Liver (tissue), 9 donors: ENCODE measurements around the gene EHBP1. TPM values are rescaled to one million over a fixed set of nuclear protein-coding genes. Genes with fewer than 3 reads are reported as not detected.
A peak's percentile ranks its signal among the peaks of the same experiment; 100 is the strongest.

Experiments used
- DNase-seq: peaks from one replicate; pipeline ENCODE4 v3.0.0-alpha.2; 2017; ENCODE audit warnings: low spot score
- H3K27ac ChIP-seq, 2 donors: one replicate each; pipeline ENCODE4 v1.7.0; 2013; ENCODE audit warnings: inconsistent platforms in 2 of 2, low read length in 2 of 2, control low read depth in 1 of 2, low read depth in 1 of 2, mild to moderate bottlenecking in 1 of 2
- H3K27me3 ChIP-seq, 4 donors: one replicate each; pipeline versions ENCODE4 v1.6.1 to v1.7.0; 2013; ENCODE audit warnings: low read length in 3 of 4, inconsistent platforms in 1 of 4, mild to moderate bottlenecking in 1 of 4, moderate library complexity in 1 of 4; ENCODE audit not compliant: control insufficient read depth in 4 of 4, insufficient read depth in 4 of 4
- H3K36me3 ChIP-seq, 4 donors: one replicate each; pipeline versions ENCODE4 v1.6.1 to v1.7.0; 2013; ENCODE audit warnings: low read length in 3 of 4, mild to moderate bottlenecking in 3 of 4, low read depth in 1 of 4, moderate library complexity in 1 of 4; ENCODE audit not compliant: control insufficient read depth in 4 of 4, insufficient read depth in 3 of 4
- H3K4me1 ChIP-seq, 4 donors: one replicate each; pipeline versions ENCODE4 v1.6.1 to v1.7.0; 2013; ENCODE audit warnings: low read length in 3 of 4, mild to moderate bottlenecking in 3 of 4, moderate library complexity in 1 of 4; ENCODE audit not compliant: control insufficient read depth in 4 of 4, insufficient read depth in 4 of 4
- H3K4me3 ChIP-seq, 3 donors: one replicate each; pipeline versions ENCODE4 v1.6.1 to v1.7.0; 2013; ENCODE audit warnings: low read length in 3 of 3, control low read depth in 1 of 3, low read depth in 1 of 3, mild to moderate bottlenecking in 1 of 3
- H3K9ac ChIP-seq, 2 donors: one replicate each; pipeline ENCODE4 v1.7.0; 2013; ENCODE audit warnings: low read length in 2 of 2, mild to moderate bottlenecking in 2 of 2, moderate library complexity in 2 of 2, control low read depth in 1 of 2, low read depth in 1 of 2
- H3K9me3 ChIP-seq, 4 donors: one replicate each; pipeline versions ENCODE4 v1.6.1 to v1.7.0; 2013; ENCODE audit warnings: low read length in 3 of 4; ENCODE audit not compliant: control insufficient read depth in 4 of 4
- ATF3 ChIP-seq: IDR thresholded peaks from 2 replicates; pipeline ENCODE4 v1.6.1; 2016; ENCODE audit warnings: antibody characterized with exemption
- CTCF ChIP-seq: fragments of 150-350 bp; IDR thresholded peaks from 2 replicates; pipeline ENCODE4 v1.5.1; 2017; ENCODE audit warnings: improper control_type of control experiment, low read depth, low read length; ENCODE audit not compliant: missing input control
- EGR1 ChIP-seq, 2 donors: IDR thresholded peaks; 2 replicates each; pipeline ENCODE4 v1.6.1; 2016 to 2018; ENCODE audit warnings: antibody characterized with exemption in 2 of 2, low read depth in 2 of 2
- FOXA1 ChIP-seq: IDR thresholded peaks from 2 replicates; pipeline ENCODE4 v1.6.1; 2016; ENCODE audit warnings: antibody characterized with exemption
- FOXA2 ChIP-seq: IDR thresholded peaks from 2 replicates; pipeline ENCODE4 v1.6.1; 2016; ENCODE audit warnings: antibody characterized with exemption
- GABPA ChIP-seq, 2 donors: IDR thresholded peaks in 1 of 2; conservative IDR thresholded peaks in 1 of 2; 2 replicates each; pipeline ENCODE4 v1.6.1; 2016; ENCODE audit warnings: antibody characterized with exemption in 2 of 2, mild to moderate bottlenecking in 1 of 2, moderate library complexity in 1 of 2
- HNF4A ChIP-seq, 2 donors: conservative IDR thresholded peaks; 2 replicates each; pipeline ENCODE4 v1.6.1; 2016; ENCODE audit warnings: antibody characterized with exemption in 2 of 2, mild to moderate bottlenecking in 2 of 2
- HNF4G ChIP-seq: IDR thresholded peaks from 2 replicates; pipeline ENCODE4 v1.6.1; 2016; ENCODE audit warnings: antibody characterized with exemption
- JUND ChIP-seq, 2 donors: IDR thresholded peaks; 2 replicates each; pipeline ENCODE4 v1.6.1; 2016; ENCODE audit warnings: antibody characterized with exemption in 2 of 2
- MAX ChIP-seq: IDR thresholded peaks from 2 replicates; pipeline ENCODE4 v1.6.1; 2016; ENCODE audit warnings: antibody characterized with exemption
- NR2F2 ChIP-seq: IDR thresholded peaks from 2 replicates; pipeline ENCODE4 v1.6.1; 2016; ENCODE audit warnings: antibody characterized with exemption
- RAD21 ChIP-seq, 2 donors: IDR thresholded peaks; 2 replicates each; pipeline ENCODE4 v1.6.1; 2016; ENCODE audit warnings: antibody characterized with exemption in 2 of 2, mild to moderate bottlenecking in 2 of 2
- REST ChIP-seq: IDR thresholded peaks from 2 replicates; pipeline ENCODE4 v1.6.1; 2016; ENCODE audit warnings: antibody characterized with exemption, mild to moderate bottlenecking
- RXRA ChIP-seq, 2 donors: IDR thresholded peaks; 2 replicates each; pipeline ENCODE4 v1.6.1; 2017 to 2018; ENCODE audit warnings: antibody characterized with exemption in 2 of 2, mild to moderate bottlenecking in 1 of 2
- SP1 ChIP-seq: IDR thresholded peaks from 2 replicates; pipeline ENCODE4 v1.6.1; 2018; ENCODE audit warnings: antibody characterized with exemption, mild to moderate bottlenecking
- TAF1 ChIP-seq: conservative IDR thresholded peaks from 2 replicates; pipeline ENCODE4 v1.6.1; 2016; ENCODE audit warnings: antibody characterized with exemption, mild to moderate bottlenecking
- YY1 ChIP-seq: IDR thresholded peaks from 2 replicates; pipeline ENCODE4 v1.6.1; 2016; ENCODE audit warnings: antibody characterized with exemption, mild to moderate bottlenecking
- ZBTB33 ChIP-seq: IDR thresholded peaks from 2 replicates; pipeline ENCODE4 v1.6.1; 2016; ENCODE audit warnings: antibody characterized with exemption
- WGBS: extraction: QIAGEN DNeasy Blood & Tissue Kit; methylation state at CpG from one replicate; pipeline ENCODE4 v1.1.7; 2013; 5-methylcytosine and 5-hydroxymethylcytosine counted together
- polyA plus RNA-seq, 2 donors: library from polyadenylated mRNA; stranded (reverse) in 1 of 2; unstranded in 1 of 2; fragments of 200-250 nt in 1 of 2; fragments of >200 nt in 1 of 2; fragmentation: Nextera tagmentation in 1 of 2; extraction: Ambion mirVana in 1 of 2; gene quantifications; one replicate each; pipeline versions ENCODE4 v1.2.1 to v1.2.3, GENCODE V29; 2013 to 2015
- total RNA-seq, 2 donors: library from RNA; depleted of rRNA; stranded (reverse); fragments of >200 nt; gene quantifications; one replicate each; pipeline ENCODE4 v1.2.3, GENCODE V29; 2014
- donor health status: healthy.
- donor health status: healthy.
- donor health status: healthy.
- donor health status: healthy.
- donor health status: healthy.

The EHBP1 gene
- total and polyA plus RNA-seq, 4 donors: 16.6 to 85.8 (median 24.4) TPM

GRCh38 chr2:63058921-63059792, 353.6 kb downstream of the EHBP1 start:
- DNase-seq: no peak
- no peak for TF ChIP-seq SP1
- TF ChIP-seq EGR1 (IDR thresholded peaks at IDR 0.05; ENCODE audit: low read depth in 2 of 2): no peak
- no peak for TF ChIP-seq YY1
- no peak for TF ChIP-seq FOXA1
- no peak for TF ChIP-seq RXRA (IDR thresholded peaks at IDR 0.05)
- no peak for TF ChIP-seq REST
- TF ChIP-seq CTCF: no peak
- no peak for TF ChIP-seq FOXA2
- no peak for TF ChIP-seq HNF4A (conservative IDR thresholded peaks at IDR 0.05)
- TF ChIP-seq MAX: no peak
- no peak for TF ChIP-seq ZBTB33
- TF ChIP-seq GABPA (IDR thresholded peaks at IDR 0.05 in 1 of 2, conservative IDR thresholded peaks at IDR 0.05 in 1 of 2): no peak
- no peak for TF ChIP-seq TAF1
- no peak for TF ChIP-seq JUND (IDR thresholded peaks at IDR 0.05)
- TF ChIP-seq HNF4G: no peak
- no peak for TF ChIP-seq NR2F2
- no peak for TF ChIP-seq ATF3
- no peak for TF ChIP-seq RAD21 (IDR thresholded peaks at IDR 0.05)
- Histone ChIP-seq H3K4me1 (peaks cover 12 to 35% (median 21%) of the 10 kb centered on the region in 4 donors), H3K9ac (no peak overlapping the region), H3K9me3 (peaks cover 0 to 31% (median 3%) of the 10 kb centered on the region in 4 donors), H3K27ac (no peak overlapping the region), H3K36me3 (no peaks in the 10 kb centered on the region), H3K4me3 (peak overlapping the region in 1 of 3 donors; percentile 33), H3K27me3 (peaks cover 8 to 60% (median 19%) of the 10 kb centered on the region in 4 donors)
- 11% methylated on average over 67 of the region's 67 CpGs for WGBS
